CD4-positive, alpha-beta T cell treated with Interleukin-2 at 100 ng/mL for 4 hours (primary cell): ENCODE measurements around the gene TPD52L1.
A peak's percentile ranks its signal among the peaks of the same experiment; 100 is the strongest.
"Not testable (repeated sequence)": the region's sequence is repeated elsewhere in the genome, so short reads cannot be mapped to it uniquely, and the experiment has no call there.

Source experiments
- DNase-seq: peaks from one replicate; pipeline ENCODE4 v3.0.0-alpha.2; 2020; ENCODE audit warnings: low spot score

TPD52L1 gene

DNA sequence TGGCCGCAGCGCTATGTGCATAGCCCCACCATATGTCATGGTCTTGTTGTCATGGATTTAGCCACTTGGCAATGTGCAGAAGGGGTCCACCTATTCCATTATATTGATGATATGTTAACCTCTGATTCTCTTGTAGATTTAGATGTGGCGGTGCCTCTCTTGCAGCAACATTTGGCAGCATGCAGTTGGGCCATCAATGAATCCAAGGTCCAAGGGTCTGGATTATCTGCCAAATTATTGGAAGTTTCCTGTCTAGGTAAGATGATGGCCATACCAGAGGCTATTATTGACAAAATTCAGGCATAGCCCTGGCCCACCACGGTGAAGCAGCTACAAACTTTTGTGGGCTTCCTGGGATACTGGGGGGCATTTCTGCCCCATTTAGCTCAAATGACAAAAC, 116.8 kb downstream of the TPD52L1 start:
- DNase-seq, result no peak

GRCh38 chr6:125271486-125272159, 118.0 kb downstream of the TPD52L1 start:
- DNase-seq, result no peak

DNA sequence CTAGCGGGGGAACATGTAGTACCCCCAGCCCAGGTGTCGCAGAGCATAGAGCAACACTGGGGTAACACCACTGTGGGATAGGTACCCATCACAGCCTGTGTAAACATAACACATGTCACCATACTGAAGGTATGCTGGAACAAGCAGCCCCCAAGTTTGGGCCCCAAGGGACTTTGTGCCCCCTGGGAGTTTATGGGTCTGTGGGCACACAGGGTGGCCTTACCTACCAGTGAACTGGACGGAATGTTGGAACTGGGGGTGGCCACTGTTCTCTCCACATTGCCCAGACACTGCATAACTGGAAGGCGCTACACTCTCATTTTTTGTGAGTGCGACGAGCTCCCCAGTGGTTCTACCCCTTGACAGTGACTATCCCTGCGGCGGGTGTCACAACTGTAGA, 119.7 kb downstream of the TPD52L1 start:
- no peak for DNase-seq

DNA sequence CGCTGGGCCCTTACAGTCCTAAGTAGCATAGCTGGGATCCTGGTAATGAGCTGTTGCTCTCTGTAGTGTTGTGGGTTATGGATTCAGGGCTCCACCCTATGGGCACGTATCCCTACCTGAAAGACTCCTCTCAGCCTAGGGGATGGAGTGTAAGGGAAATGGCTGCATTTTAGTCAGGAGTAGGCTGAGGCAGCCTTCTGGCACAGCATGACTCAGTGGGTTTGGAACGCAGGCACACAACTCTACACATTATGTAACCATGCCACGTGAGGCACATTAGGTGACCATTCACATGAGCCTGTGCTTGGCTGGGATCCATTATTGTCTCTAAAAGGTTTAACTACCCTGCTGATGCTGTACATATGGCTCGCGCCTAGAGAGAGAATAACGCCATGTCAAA, 120.4 kb downstream of the TPD52L1 start:
- no peak for DNase-seq

DNA sequence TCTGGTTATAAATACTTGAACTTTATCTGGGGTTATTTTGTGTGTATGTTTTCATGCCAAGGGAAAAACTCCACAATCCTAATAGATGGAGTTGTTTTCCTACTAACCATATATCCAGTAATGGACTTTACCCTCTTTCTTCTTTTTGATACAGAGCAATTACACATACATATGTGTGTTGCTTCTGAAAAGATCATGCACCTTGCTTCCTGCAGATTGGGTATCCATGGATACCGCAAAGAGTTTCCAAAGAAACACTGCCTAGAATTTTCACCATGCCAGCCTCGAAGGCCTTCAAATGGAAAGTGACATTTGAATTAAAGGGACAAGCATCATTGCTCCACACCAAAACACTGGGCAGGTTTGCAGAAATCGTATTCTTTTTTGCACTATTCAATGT, 121.4 kb downstream of the TPD52L1 start:
- DNase-seq, result no peak

DNA sequence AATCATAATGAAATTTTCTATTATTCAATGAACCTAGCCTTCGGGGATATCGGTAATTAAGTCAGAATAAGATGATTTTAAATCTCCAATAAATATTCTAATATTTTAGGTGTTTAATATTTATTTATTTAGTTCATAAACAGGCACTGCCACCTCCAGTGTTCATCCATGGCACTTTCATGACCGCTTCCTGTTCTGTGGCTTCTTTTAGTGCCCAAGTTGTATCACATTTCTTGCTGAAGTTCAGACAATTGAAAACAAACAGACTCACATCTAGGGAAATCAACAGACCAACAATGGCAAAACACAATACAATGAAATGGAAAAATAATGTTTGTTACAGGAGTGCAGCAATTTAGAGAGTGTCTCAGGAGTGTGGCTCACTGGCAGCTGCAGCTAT, 122.2 kb downstream of the TPD52L1 start:
- no peak for DNase-seq

DNA sequence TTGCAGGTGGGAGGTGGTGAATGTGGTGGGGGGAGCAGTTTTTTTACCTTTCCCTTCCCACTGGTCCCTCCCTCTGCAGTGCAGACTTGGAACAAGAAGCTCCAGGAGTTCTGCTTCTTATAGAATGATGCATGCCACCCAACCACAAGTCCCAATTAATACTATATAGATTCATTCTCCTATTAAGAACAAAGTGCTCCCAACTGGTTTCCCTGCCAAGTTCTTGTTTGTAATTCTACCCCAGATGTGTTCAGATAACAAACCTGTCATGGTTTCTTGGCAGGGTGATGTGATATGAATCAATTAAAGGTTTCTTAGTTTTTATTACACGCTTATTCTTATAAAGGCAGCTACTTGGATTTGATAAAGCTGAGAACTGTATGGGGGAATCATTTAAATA, 124.3 kb downstream of the TPD52L1 start:
- DNase-seq, result no peak

DNA sequence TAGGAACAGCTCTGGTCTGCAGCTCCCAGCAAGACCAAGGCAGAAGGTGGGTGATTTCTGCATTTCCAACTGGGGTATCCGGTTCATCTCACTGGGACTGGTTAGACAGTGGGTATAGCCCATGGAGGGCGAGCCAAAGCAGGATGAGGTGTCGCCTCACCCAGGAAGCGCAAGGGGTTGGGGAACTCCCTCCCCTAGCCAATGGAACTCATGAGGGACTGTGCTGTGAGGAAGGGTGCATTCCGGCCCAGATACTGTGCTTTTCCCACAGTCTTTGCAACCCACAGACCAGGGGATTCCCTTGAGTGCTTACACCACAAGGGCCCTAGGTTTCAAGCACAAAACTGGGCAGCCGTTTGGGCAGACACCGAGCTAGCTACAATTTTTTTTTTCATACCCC, 126.4 kb downstream of the TPD52L1 start:
- no peak for DNase-seq

GRCh38 chr6:125280370-125281035, 126.9 kb downstream of the TPD52L1 start:
- not testable (repeated sequence) for DNase-seq

GRCh38 chr6:125282470-125282869, 128.9 kb downstream of the TPD52L1 start:
- not testable (repeated sequence) for DNase-seq

- no peak for DNase-seq
These were observed 131.8 kb downstream of the TPD52L1 start for GRCh38 chr6:125285353-125285752.

DNA sequence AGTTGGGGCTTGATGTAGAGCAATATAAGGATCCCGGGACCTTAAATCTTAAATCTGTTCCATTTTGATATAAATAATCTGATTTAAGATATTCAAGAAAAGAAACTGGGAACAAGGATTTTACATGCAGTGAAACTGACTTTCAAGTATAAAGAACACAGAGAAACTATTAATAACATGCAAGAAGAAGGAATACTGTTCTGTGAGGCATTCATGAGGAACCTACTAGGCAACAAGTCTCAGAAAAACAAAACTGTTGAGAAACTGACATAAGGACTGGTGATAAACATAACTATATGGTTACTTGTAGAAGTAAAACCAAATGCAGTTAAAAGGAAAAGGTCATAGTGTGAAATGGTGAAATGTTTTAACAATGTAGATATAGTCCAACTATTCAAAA, 132.4 kb downstream of the TPD52L1 start:
- DNase-seq, result no peak

DNA sequence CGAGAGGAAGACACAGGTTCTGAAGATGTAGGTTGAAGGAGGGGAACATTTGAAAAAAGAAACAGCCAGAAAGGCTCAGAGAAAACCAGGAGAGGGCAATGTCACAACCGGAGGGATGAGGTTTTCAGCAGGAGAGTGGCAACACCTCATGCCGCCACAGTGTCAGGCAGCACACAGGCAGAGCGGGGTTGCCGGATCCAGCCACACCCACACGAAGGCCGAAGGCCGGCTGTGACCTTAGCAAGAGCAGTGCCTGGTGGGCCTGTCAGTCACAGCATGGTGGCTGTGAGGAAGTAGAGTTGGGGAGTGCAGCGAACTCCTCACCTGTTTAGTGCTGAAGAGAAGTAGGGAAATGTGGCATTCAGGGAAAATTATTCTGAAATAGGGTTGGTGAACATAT, 134.1 kb downstream of the TPD52L1 start:
- no peak for DNase-seq

- no peak for DNase-seq
These were observed 140.0 kb downstream of the TPD52L1 start for GRCh38 chr6:125293587-125293986.

DNA sequence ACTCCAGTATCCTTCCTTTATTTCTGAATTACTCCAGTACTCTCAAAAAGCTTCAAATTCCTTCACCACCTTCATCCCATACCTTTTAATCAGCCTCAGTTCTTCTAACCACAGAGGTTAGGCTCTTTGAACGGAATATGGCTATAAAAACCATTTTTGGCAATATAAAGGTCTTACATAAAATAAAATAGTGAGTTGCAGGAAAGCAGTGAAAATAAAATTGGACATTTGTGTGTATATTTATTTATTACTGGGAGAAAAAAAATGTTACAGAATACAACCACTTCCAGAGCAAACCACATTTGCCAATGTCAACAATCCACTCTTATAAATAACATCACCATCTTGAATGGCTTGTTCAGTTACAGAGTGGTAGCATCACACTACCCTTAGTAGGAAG, 140.5 kb downstream of the TPD52L1 start:
- no peak for DNase-seq

- no peak for DNase-seq
These were observed 141.4 kb downstream of the TPD52L1 start for GRCh38 chr6:125294925-125295324.

DNA sequence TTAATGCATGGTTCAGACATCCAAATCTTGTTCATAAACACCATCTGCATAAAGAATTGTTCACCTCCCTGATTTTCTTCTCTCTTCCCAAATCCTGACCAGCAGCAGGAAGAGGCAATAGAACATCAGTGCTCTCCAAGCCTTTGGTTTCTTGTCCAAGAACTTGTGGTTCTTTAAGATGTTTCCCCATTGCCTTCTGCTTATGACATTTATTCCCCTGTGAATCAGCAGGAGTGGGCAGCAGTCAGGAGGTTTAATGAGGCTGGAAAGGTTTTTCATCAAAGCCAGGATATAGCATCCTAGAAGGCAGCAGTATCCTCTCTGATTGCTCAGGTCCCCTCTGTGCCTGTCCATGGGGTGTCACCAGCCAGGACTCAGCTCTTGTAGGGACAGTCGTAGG, 142.9 kb downstream of the TPD52L1 start:
- no peak for DNase-seq

DNA sequence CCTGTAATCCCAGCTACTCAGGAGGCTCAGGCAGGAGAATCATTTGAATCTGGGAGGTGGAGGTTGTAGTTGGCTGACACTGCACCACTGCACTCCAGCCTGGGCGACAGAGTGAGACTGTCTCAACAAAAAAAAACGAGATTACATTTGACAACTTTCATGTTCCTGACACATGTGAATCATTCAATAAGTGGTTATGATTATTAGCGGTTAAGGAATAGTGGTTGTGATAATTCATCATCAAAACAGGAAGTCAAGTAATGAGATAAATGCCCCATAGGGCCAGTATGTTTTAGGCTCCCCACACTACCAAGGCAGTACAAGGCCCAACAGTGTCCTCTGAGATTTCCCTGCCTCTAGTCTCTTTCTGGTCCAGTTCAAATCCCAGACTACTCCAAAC, 145.7 kb downstream of the TPD52L1 start:
- DNase-seq, result peak; percentile 47

GRCh38 chr6:125300992-125301434, 147.4 kb downstream of the TPD52L1 start:
- DNase-seq, result no peak

GRCh38 chr6:125301435-125302391, 148.1 kb downstream of the TPD52L1 start, which contains the start of gene HDDC2:
HDDC2 (minus strand) TSS chr6:125301967; CDS start chr6:125301932, 35 bp downstream.
- DNase-seq, result peak; percentile 36

GRCh38 chr6:125302840-125303511, 149.4 kb downstream of the TPD52L1 start:
- peak; percentile 44 for DNase-seq

- no peak for DNase-seq
These were observed 149.9 kb downstream of the TPD52L1 start for GRCh38 chr6:125303512-125303854.
